Fibroblast of lung (primary cell): ENCODE data around the gene AAR2. TPM values are rescaled to one million over a fixed set of nuclear protein-coding genes. Genes with fewer than 3 reads are reported as not detected.

Experiments used
- DNase-seq, 2 donors: peaks; one replicate each; pipeline versions ENCODE4 v3.0.0 to v3.0.0-alpha.2; 2010; ENCODE audit warnings: low read depth in 2 of 2
- H2AFZ ChIP-seq: 2 replicates; pipeline ENCODE4 v1.5.1; 2012; ENCODE audit warnings: low read length, control low read depth, inconsistent platforms
- H3K27ac ChIP-seq: 2 replicates; pipeline ENCODE4 v1.5.1; 2011; ENCODE audit warnings: low read length, control low read depth; ENCODE audit not compliant: insufficient read depth
- H3K27me3 ChIP-seq: 2 replicates; pipeline ENCODE4 v1.5.1; 2011; ENCODE audit warnings: mild to moderate bottlenecking, low read length; ENCODE audit not compliant: control insufficient read depth, insufficient read depth
- H3K36me3 ChIP-seq: 2 replicates; pipeline ENCODE4 v1.5.1; 2011; ENCODE audit warnings: low read length; ENCODE audit not compliant: control insufficient read depth, insufficient read depth
- H3K4me1 ChIP-seq: 2 replicates; pipeline ENCODE4 v1.5.1; 2011; ENCODE audit warnings: low read length; ENCODE audit not compliant: control insufficient read depth, insufficient read depth; ENCODE audit errors: extremely low read depth
- H3K4me2 ChIP-seq: 2 replicates; pipeline ENCODE4 v1.5.1; 2011; ENCODE audit warnings: low read length, control low read depth; ENCODE audit not compliant: insufficient read depth; ENCODE audit errors: extremely low read depth
- H3K4me3 ChIP-seq, 4 experiments: fragments of 200-600 bp in 1 of 4; sonication (generic) in 1 of 4; replicated peaks in 1 of 4; 2 replicates each; pipeline ENCODE4 v1.5.1; 2011 to 2016; ENCODE audit warnings: low read length in 4 of 4, low read depth in 3 of 4, mild to moderate bottlenecking in 3 of 4, control low read depth in 2 of 4, inconsistent platforms in 1 of 4, mixed read lengths in 1 of 4; ENCODE audit not compliant: insufficient read depth in 1 of 4; ENCODE audit errors: control extremely low read depth in 1 of 4
- H3K79me2 ChIP-seq: 2 replicates; pipeline ENCODE4 v1.5.1; 2012; ENCODE audit warnings: mild to moderate bottlenecking, low read length, inconsistent platforms; ENCODE audit not compliant: control insufficient read depth, insufficient read depth
- H3K9ac ChIP-seq: 2 replicates; pipeline ENCODE4 v1.5.1; 2011; ENCODE audit warnings: mild to moderate bottlenecking, low read length, control low read depth; ENCODE audit not compliant: insufficient read depth
- H3K9me3 ChIP-seq: 2 replicates; pipeline ENCODE4 v1.5.1; 2012; ENCODE audit warnings: low read depth, low read length; ENCODE audit not compliant: control insufficient read depth, insufficient read depth
- H4K20me1 ChIP-seq: 2 replicates; pipeline ENCODE4 v1.5.1; 2011; ENCODE audit warnings: low read length; ENCODE audit not compliant: control insufficient read depth, insufficient read depth; ENCODE audit errors: extremely low read depth
- CTCF ChIP-seq, 2 donors: IDR thresholded peaks in 1 of 2; conservative IDR thresholded peaks in 1 of 2; 1 replicate in 1 of 2; 2 replicates in 1 of 2; pipeline ENCODE4 v1.5.1; 2011 to 2012; ENCODE audit warnings: low read length in 2 of 2, control low read depth in 1 of 2, inconsistent platforms in 1 of 2, low read depth in 1 of 2, mild to moderate bottlenecking in 1 of 2
- EZH2 ChIP-seq: IDR thresholded peaks from 2 replicates; pipeline ENCODE4 v1.5.1; 2012; ENCODE audit warnings: low read length, control low read depth, mild to moderate bottlenecking; ENCODE audit errors: missing control alignments
- polyA minus RNA-seq: library from RNA; depleted of rRNA, polyadenylated mRNA; stranded (reverse); fragments of >200 nt; gene quantifications from 2 replicates; pipeline ENCODE4 v1.2.3, GENCODE V29; 2011; ENCODE audit warnings: low replicate concordance
- polyA plus RNA-seq, 2 donors: library from polyadenylated mRNA; depleted of rRNA in 1 of 2; stranded (reverse) in 1 of 2; unstranded in 1 of 2; fragments of >200 nt; gene quantifications; 2 replicates each; pipeline ENCODE4 v1.2.1, GENCODE V29; 2011 to 2012; ENCODE audit warnings: missing spikeins in 1 of 2
- total RNA-seq: library from RNA; depleted of rRNA; stranded (reverse); fragments of >200 nt; gene quantifications from 2 replicates; pipeline ENCODE4 v1.2.1, GENCODE V29; 2014

Gene AAR2
- total RNA-seq: 21.8 and 24.6 TPM in 2 replicates
- 24.3 and 25.3 TPM in 2 replicates for polyA plus RNA-seq
- polyA plus RNA-seq (2012): 23.3 and 24.1 TPM in 2 replicates
- 55.4 and 72.6 TPM in 2 replicates for polyA minus RNA-seq

GRCh38 chr20:36235892-36236785, at the start of gene AAR2:
Gene AAR2 (plus strand): TSS chr20:36236478. CDS start chr20:36239869, 3,391 bp downstream.
- peaks cover 43% of the 10 kb centered on the region for H3K79me2 ChIP-seq
- peak within 1 kb of the TSS; percentile 88 for H3K27ac ChIP-seq

GRCh38 chr20:36193977-36194712, 42.1 kb upstream of the AAR2 start:
- H3K4me1 ChIP-seq: no peaks in the 10 kb centered on the region
- TF ChIP-seq CTCF (conservative IDR thresholded peaks at IDR 0.05 in 1 of 2, IDR thresholded peaks at IDR 0.05 in 1 of 2; ENCODE audit: low read depth in 1 of 2, low read length in 2 of 2) (no peak), EZH2 (no peak)
- H4K20me1 ChIP-seq: no peaks in the 10 kb centered on the region
- no peak overlapping the region for H3K4me3 ChIP-seq
- H3K27ac ChIP-seq: no peak overlapping the region
- H3K36me3 ChIP-seq: no peaks in the 10 kb centered on the region
- no peak for DNase-seq
- no peak overlapping the region for H3K9ac ChIP-seq
- no peaks in the 10 kb centered on the region for H3K79me2 ChIP-seq
- H3K4me2 ChIP-seq: no peak overlapping the region
- H2AFZ ChIP-seq: no peak overlapping the region
- no peaks in the 10 kb centered on the region for H3K27me3 ChIP-seq
- no peaks in the 10 kb centered on the region for H3K9me3 ChIP-seq

More at GRCh38 chr20:36235892-36236785, at the start of gene AAR2:
- Histone ChIP-seq H3K27me3 (no peaks in the 10 kb centered on the region), H4K20me1 (no peaks in the 10 kb centered on the region), H2AFZ (peak within 1 kb of the TSS; percentile 100), H3K4me3 (peak within 1 kb of the TSS; percentile 78 to 99 (median 92)), H3K9me3 (no peaks in the 10 kb centered on the region), H3K9ac (peak within 1 kb of the TSS; percentile 87), H3K4me1 (peaks cover 4% of the 10 kb centered on the region), H3K36me3 (peaks cover 6% of the 10 kb centered on the region), H3K4me2 (peak within 1 kb of the TSS; percentile 95)
- no peak for TF ChIP-seq EZH2
- peak; percentile 79 to 83 for DNase-seq

GRCh38 chr20:36196676-36197075, 39.6 kb upstream of the AAR2 start:
- no peak overlapping the region for H3K9ac ChIP-seq
- TF ChIP-seq CTCF (conservative IDR thresholded peaks at IDR 0.05 in 1 of 2, IDR thresholded peaks at IDR 0.05 in 1 of 2; ENCODE audit: low read depth in 1 of 2, low read length in 2 of 2): no peak
- no peak for TF ChIP-seq EZH2
- DNase-seq: no peak
- H2AFZ ChIP-seq: no peak overlapping the region
- no peaks in the 10 kb centered on the region for H3K4me1 ChIP-seq
- no peaks in the 10 kb centered on the region for H3K79me2 ChIP-seq
- no peak overlapping the region for H3K4me2 ChIP-seq
- H3K9me3 ChIP-seq: no peaks in the 10 kb centered on the region
- H3K27ac ChIP-seq: no peak overlapping the region
- H4K20me1 ChIP-seq: no peaks in the 10 kb centered on the region
- no peaks in the 10 kb centered on the region for H3K36me3 ChIP-seq
- H3K4me3 ChIP-seq: no peak overlapping the region
- H3K27me3 ChIP-seq: no peaks in the 10 kb centered on the region
